CD8-positive, alpha-beta memory T cell (primary cell): ENCODE results near the gene AAMDC. TPM values are rescaled to one million over a fixed set of nuclear protein-coding genes. Genes with fewer than 3 reads are reported as not detected.
"Not testable (repeated sequence)": the region's sequence is repeated elsewhere in the genome, so short reads cannot be mapped to it uniquely, and the experiment has no call there.

ENCODE experiments used
- CTCF ChIA-PET: fragments of 350-600 bp; sonication (Branson Sonifier 250); formaldehyde crosslinking; loops from one replicate; lab custom pipeline; 2021; ENCODE audit warnings: antibody characterized with exemption; lab: Charles Lee
- POLR2A ChIA-PET: fragments of 350-600 bp; sonication (Branson Sonifier 250); formaldehyde crosslinking; loops from one replicate; lab custom pipeline; 2021; ENCODE audit warnings: antibody characterized with exemption; lab: Charles Lee
- DNase-seq, 5 donors: peaks; one replicate each; pipeline versions ENCODE4 v3.0.0 to v3.0.0-alpha.2; 2020 to 2022; ENCODE audit warnings: mixed read lengths in 1 of 5
- H3K27ac ChIP-seq: one replicate; pipeline ENCODE4 v1.7.0; 2013; ENCODE audit warnings: low read depth, mild to moderate bottlenecking, low read length, moderate library complexity
- H3K27me3 ChIP-seq: 2 replicates; pipeline ENCODE4 v1.7.0; 2013; ENCODE audit warnings: low read length, mild to moderate bottlenecking; ENCODE audit not compliant: insufficient read depth, poor library complexity, severe bottlenecking
- H3K36me3 ChIP-seq: 2 replicates; pipeline ENCODE4 v1.7.0; 2013; ENCODE audit warnings: mild to moderate bottlenecking, low read length, moderate library complexity; ENCODE audit not compliant: insufficient read depth
- H3K4me1 ChIP-seq: 2 replicates; pipeline ENCODE4 v1.7.0; 2013; ENCODE audit warnings: mild to moderate bottlenecking, low read length, moderate library complexity; ENCODE audit not compliant: insufficient read depth
- H3K4me3 ChIP-seq: 2 replicates; pipeline ENCODE4 v1.7.0; 2013; ENCODE audit warnings: mild to moderate bottlenecking, low read length
- H3K9me3 ChIP-seq: 2 replicates; pipeline ENCODE4 v1.7.0; 2013; ENCODE audit warnings: mild to moderate bottlenecking, low read length
- H3K27ac Mint-ChIP-seq, 8 donors: one replicate each; pipeline ENCODE4 v1.8.0; 2020 to 2021; ENCODE audit warnings: mixed read lengths in 8 of 8, mild to moderate bottlenecking in 6 of 8, inconsistent platforms in 3 of 8, moderate library complexity in 3 of 8
- H3K27me3 Mint-ChIP-seq, 2 donors: one replicate each; pipeline ENCODE4 v1.8.0; 2020 to 2021; ENCODE audit warnings: mixed read lengths in 2 of 2, mild to moderate bottlenecking in 1 of 2, moderate library complexity in 1 of 2
- H3K36me3 Mint-ChIP-seq, 3 donors: one replicate each; pipeline ENCODE4 v1.8.0; 2020 to 2021; ENCODE audit warnings: mixed read lengths in 3 of 3, inconsistent platforms in 1 of 3, mild to moderate bottlenecking in 1 of 3
- H3K4me1 Mint-ChIP-seq, 3 donors: one replicate each; pipeline ENCODE4 v1.8.0; 2020 to 2021; ENCODE audit warnings: mixed read lengths in 3 of 3, inconsistent platforms in 1 of 3, mild to moderate bottlenecking in 1 of 3
- H3K4me3 Mint-ChIP-seq, 7 donors: one replicate each; pipeline ENCODE4 v1.8.0; 2020 to 2021; ENCODE audit warnings: mixed read lengths in 7 of 7, mild to moderate bottlenecking in 6 of 7, moderate library complexity in 4 of 7, inconsistent platforms in 2 of 7
- H3K9me3 Mint-ChIP-seq, 5 donors: one replicate each; pipeline ENCODE4 v1.8.0; 2020 to 2022; ENCODE audit warnings: mixed read lengths in 5 of 5, mild to moderate bottlenecking in 3 of 5, moderate library complexity in 2 of 5, inconsistent platforms in 1 of 5
- polyA plus RNA-seq: library from polyadenylated mRNA; unstranded; fragments of 300-500 nt; fragmentation: Illumina TruSeq; gene quantifications from one replicate; pipeline ENCODE4 v1.2.3, GENCODE V29; 2021
- total RNA-seq, 2 experiments: library from RNA; stranded (reverse); gene quantifications; one replicate each; pipeline ENCODE4 v1.2.3, GENCODE V29; 2021

AAMDC gene
- total and polyA plus RNA-seq, 3 experiments from 2014 or later = 4.3 to 22.1 (median 4.9) TPM

DNA sequence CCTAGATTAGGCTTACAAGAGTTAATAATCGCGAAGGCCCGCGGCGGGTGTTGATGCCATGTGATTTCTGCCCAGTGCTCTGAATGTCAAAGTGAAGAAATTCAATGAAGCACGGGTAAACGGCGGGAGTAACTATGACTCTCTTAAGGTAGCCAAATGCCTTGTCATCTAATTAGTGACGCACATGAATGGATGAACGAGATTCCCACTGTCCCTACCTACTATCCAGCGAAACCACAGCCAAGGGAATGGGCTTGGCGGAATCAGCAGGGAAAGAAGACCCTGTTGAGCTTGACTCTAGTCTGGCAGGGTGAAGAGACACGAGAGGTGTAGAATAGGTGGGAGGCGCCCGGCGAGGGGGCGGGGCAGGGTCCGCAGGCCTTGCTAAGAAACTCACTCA lies 65.5 kb downstream of the AAMDC start:
- Histone ChIP-seq H3K9me3 (no peaks in the 10 kb centered on the region), H3K36me3 (peaks cover 12% of the 10 kb centered on the region), H3K4me1 (no peaks in the 10 kb centered on the region), H3K4me3 (no peak overlapping the region), H3K27me3 (no peaks in the 10 kb centered on the region), H3K27ac (no peak overlapping the region)
- DNase-seq = no peak
- Mint-ChIP-seq H3K27me3 (no peaks in the 10 kb centered on the region), H3K4me3 (no peak overlapping the region), H3K36me3 (peaks cover 13 to 78% (median 24%) of the 10 kb centered on the region in 3 donors), H3K4me1 (no peaks in the 10 kb centered on the region), H3K27ac (no peak overlapping the region), H3K9me3 (no peaks in the 10 kb centered on the region)
- ChIA-PET CTCF (no interaction called here), POLR2A (interaction anchor here (0.6 kb wide), 1 partner anchor 96 kb away, joined by 6 read pairs; no protein-coding TSS in a partner anchor)

DNA sequence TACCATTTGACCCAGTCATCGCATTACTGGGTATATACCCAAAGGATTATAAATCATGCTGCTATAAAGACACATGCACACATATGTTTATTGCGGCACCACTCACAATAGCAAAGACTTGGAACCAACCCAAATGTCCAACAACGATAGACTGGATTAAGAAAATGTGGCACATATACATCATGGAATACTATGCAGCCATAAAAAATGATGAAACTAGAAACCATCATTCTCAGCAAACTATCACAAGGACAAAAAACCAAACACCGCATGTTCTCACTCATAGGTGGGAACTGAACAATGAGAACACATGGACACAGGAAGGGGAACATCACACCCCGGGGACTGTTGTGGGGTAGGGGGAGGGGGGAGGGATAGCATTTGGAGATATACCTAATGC lies 68.1 kb downstream of the AAMDC start:
- H3K36me3 Mint-ChIP-seq = peaks cover 13 to 75% (median 22%) of the 10 kb centered on the region in 3 donors

DNA sequence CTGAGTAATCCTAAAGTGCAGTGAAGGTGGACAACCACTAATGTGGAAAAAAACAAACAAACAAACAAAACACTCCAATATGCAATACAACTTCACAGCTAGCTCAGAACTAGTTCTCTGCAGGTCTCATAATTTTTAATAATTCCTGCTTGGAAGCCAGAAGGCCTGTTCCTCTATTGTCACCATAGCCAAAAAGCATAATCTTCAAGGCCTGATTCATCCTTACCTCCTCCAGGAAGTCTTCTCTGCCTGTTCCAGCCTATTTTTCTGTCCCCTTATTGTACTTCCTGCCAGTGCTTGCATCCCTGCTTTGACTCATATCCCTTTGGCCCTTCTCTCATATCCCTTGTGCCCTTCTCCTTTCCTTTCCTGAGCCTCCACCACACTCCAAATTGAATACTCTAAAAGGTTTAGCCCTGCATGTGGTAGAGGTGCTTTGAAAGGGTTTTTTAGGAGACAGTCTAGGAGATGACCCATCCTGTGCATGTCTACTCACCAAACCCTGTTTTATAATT lies 69.2 kb downstream of the AAMDC start:
- DNase-seq, H3K4me1 Mint-ChIP-seq, H3K9me3 Mint-ChIP-seq, H3K4me3 Mint-ChIP-seq, CTCF ChIA-PET, H3K9me3 ChIP-seq, POLR2A ChIA-PET, H3K27me3 Mint-ChIP-seq, H3K4me3 ChIP-seq, H3K27ac ChIP-seq, H3K27ac Mint-ChIP-seq, H3K4me1 ChIP-seq, H3K27me3 ChIP-seq, H3K36me3 ChIP-seq: not testable (repeated sequence)
- peaks cover 13 to 77% (median 19%) of the 10 kb centered on the region in 3 donors for H3K36me3 Mint-ChIP-seq

More for the DNA sequence above, 68.1 kb downstream of the AAMDC start:
- H3K4me3 Mint-ChIP-seq, CTCF ChIA-PET, DNase-seq, H3K27ac Mint-ChIP-seq, POLR2A ChIA-PET, H3K9me3 ChIP-seq, H3K4me1 ChIP-seq, H3K27me3 ChIP-seq, H3K4me1 Mint-ChIP-seq, H3K36me3 ChIP-seq, H3K9me3 Mint-ChIP-seq, H3K27me3 Mint-ChIP-seq, H3K4me3 ChIP-seq, H3K27ac ChIP-seq: not testable (repeated sequence)

DNA sequence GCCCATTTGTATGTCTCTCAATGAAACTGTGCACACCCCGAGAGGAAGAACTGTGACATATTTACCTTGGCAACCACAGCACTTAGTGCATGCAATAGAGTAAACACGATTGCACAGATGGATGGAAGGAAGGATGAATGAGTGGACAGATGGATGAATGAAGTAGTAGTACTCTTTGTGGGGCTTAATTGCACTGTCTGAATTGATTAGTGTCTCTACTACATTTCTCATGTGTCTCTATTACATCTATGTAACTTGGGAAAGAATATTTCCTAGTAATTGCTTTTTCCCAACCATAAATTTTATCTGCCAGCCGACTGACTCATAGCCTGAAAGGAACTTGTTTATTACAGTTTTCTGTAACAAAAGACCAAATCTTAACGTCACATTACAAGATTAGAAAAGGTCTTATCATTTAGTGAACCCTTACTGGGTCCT lies 69.7 kb downstream of the AAMDC start:
- CTCF ChIA-PET, POLR2A ChIA-PET, H3K36me3 ChIP-seq, H3K27me3 Mint-ChIP-seq, H3K4me3 ChIP-seq, H3K27me3 ChIP-seq, H3K27ac ChIP-seq, H3K9me3 Mint-ChIP-seq, H3K4me3 Mint-ChIP-seq, DNase-seq, H3K4me1 ChIP-seq, H3K9me3 ChIP-seq, H3K4me1 Mint-ChIP-seq: not testable (repeated sequence)
- Mint-ChIP-seq H3K36me3 (peaks cover 13 to 78% (median 19%) of the 10 kb centered on the region in 3 donors), H3K27ac (peak overlapping the region in 2 of 8 donors; percentile 7 to 12)

DNA sequence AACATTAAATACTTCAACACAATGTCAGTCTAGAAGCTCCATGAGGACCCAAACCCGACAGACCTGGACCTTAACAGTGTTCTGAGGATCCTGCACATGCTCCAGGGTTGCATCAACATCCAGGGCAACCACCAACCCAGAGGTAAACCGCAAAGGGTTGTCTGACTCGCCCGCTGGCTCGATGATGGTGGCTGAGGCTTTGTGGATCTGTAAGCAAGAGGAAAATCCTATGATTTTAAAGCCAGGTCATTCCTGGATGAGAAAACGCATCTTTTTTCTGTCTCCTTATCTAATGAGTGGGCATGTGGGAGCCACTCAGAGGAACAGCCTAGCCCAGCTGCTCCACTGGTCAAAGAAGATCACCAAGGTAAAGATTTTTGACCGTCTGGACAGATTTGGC lies 70.3 kb downstream of the AAMDC start:
- CTCF ChIA-PET, H3K27ac Mint-ChIP-seq, H3K4me3 ChIP-seq, H3K27me3 Mint-ChIP-seq, H3K9me3 ChIP-seq, H3K4me1 Mint-ChIP-seq, H3K36me3 ChIP-seq, H3K4me3 Mint-ChIP-seq, POLR2A ChIA-PET, DNase-seq, H3K27me3 ChIP-seq, H3K27ac ChIP-seq, H3K4me1 ChIP-seq, H3K9me3 Mint-ChIP-seq: not testable (repeated sequence)
- peaks cover 13 to 77% (median 23%) of the 10 kb centered on the region in 3 donors for H3K36me3 Mint-ChIP-seq

DNA sequence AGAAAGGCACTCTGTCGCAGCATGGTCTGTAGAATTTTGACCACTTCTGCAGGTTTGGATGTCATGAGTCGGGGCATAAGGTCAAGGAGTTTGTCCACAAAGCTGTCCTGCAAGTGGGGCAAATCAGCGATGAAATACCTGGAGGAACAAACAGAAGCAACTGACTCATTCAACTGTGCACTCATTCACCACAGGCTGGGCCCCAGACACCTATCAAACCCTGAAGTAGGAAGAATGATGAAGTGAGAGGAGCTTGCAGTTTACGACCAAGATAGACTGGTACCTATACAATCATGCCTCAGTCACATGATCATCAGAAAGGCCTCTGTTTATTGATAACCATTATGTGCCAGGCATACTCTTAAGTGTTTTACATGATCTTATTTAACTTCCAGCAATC lies 70.8 kb downstream of the AAMDC start:
- DNase-seq, H3K27ac Mint-ChIP-seq, H3K27me3 Mint-ChIP-seq, POLR2A ChIA-PET, H3K4me3 ChIP-seq, H3K4me1 Mint-ChIP-seq, H3K9me3 ChIP-seq, H3K9me3 Mint-ChIP-seq, H3K27ac ChIP-seq, H3K4me1 ChIP-seq, H3K36me3 ChIP-seq, H3K4me3 Mint-ChIP-seq, H3K27me3 ChIP-seq, CTCF ChIA-PET: not testable (repeated sequence)
- H3K36me3 Mint-ChIP-seq = peaks cover 13 to 75% (median 25%) of the 10 kb centered on the region in 3 donors

DNA sequence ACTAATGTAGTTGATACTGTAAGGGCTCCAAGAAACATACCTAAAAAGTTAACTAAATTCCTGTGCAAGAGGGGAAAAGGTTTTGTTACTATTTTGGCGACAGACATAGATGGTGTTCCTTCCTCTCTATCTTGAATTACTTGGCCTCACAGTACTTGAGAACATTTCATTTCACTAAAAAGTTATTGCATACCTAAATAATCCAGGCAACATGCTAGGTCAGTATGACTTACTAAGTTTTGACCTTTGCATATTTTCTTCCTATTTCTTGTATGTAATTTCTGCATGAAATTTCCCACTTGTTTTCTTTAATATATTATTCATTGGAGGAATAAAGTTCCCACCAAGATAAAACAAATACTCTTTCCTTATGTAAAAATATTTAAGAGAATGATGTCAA lies 74.0 kb downstream of the AAMDC start:
- peaks cover 8 to 67% (median 24%) of the 10 kb centered on the region in 3 donors for H3K36me3 Mint-ChIP-seq
- POLR2A ChIA-PET, H3K27me3 Mint-ChIP-seq: not testable (repeated sequence)

DNA sequence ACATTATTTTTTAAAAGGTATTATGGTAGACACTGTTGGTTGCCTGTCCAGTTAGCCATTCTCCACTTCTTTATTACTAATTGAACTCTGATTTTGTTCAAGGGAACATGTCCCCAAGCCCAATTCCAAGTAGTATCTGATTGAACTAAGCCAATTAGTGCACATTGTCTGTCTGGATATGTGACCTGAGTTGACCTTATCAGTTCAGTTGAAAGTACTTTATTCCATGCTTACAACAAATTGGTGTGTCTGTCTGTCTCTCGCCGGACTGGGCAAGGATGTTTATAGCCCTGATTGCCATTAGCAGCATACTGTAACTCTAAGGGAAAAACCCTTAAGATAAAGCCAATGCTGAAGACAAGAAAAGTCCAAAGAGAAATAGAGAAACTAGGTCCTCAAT lies 87.9 kb downstream of the AAMDC start:
- Mint-ChIP-seq H3K4me1 (no peaks in the 10 kb centered on the region), H3K36me3 (peaks cover 9 to 66% (median 20%) of the 10 kb centered on the region in 3 donors), H3K27ac (no peak overlapping the region), H3K27me3 (no peaks in the 10 kb centered on the region), H3K4me3 (no peak overlapping the region), H3K9me3 (no peaks in the 10 kb centered on the region)
- Histone ChIP-seq H3K36me3 (peaks cover 17% of the 10 kb centered on the region), H3K4me1 (no peaks in the 10 kb centered on the region), H3K27me3 (no peaks in the 10 kb centered on the region), H3K27ac (no peak overlapping the region), H3K4me3 (no peak overlapping the region), H3K9me3 (no peaks in the 10 kb centered on the region)
- ChIA-PET POLR2A (no interaction called here), CTCF (no interaction called here)
- DNase-seq = no peak

More for the DNA sequence above, 74.0 kb downstream of the AAMDC start:
- H3K4me3 ChIP-seq, H3K4me1 Mint-ChIP-seq, DNase-seq, H3K27me3 ChIP-seq, CTCF ChIA-PET, H3K9me3 Mint-ChIP-seq, H3K9me3 ChIP-seq, H3K4me3 Mint-ChIP-seq, H3K27ac Mint-ChIP-seq, H3K36me3 ChIP-seq, H3K4me1 ChIP-seq, H3K27ac ChIP-seq: not testable (repeated sequence)

DNA sequence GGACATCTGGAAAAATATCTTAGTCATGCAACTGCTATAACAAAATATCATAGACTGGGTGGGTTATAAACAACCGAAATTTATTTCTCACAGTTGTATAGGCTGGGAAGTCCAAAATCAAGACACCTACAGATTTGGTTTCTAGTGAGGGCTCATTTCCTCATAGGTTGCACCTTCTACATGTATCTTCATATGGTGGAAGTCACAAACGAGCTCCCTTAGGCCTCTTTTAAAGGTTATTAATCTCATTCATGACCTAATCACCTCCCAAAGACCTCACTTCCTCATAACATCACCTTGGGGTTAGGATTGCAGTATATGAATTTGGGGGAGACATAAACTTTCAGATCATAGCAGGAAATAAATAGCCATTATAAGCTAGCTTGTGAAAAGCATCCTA lies 88.3 kb downstream of the AAMDC start:
- Histone ChIP-seq H3K4me3 (no peak overlapping the region), H3K27me3 (no peaks in the 10 kb centered on the region), H3K27ac (no peak overlapping the region), H3K4me1 (no peaks in the 10 kb centered on the region), H3K9me3 (no peaks in the 10 kb centered on the region), H3K36me3 (peaks cover 17% of the 10 kb centered on the region)
- DNase-seq = no peak
- POLR2A ChIA-PET = no interaction called here
- CTCF ChIA-PET = no interaction called here
- no peaks in the 10 kb centered on the region for H3K27me3 Mint-ChIP-seq
- H3K4me3 Mint-ChIP-seq = no peak overlapping the region
- H3K36me3 Mint-ChIP-seq = peaks cover 9 to 69% (median 20%) of the 10 kb centered on the region in 3 donors
- H3K9me3 Mint-ChIP-seq = no peaks in the 10 kb centered on the region
- no peaks in the 10 kb centered on the region for H3K4me1 Mint-ChIP-seq
- H3K27ac Mint-ChIP-seq = no peak overlapping the region
